OCI-LY3 (cell line): Measurements from ENCODE around the gene STK32A.

Experiments used
- H2AFZ ChIP-seq: fragments of 200-600, 300-600 bp; shearing (Covaris generic); 2 replicates; pipeline ENCODE4 v1.6.0; 2014; ENCODE audit warnings: antibody characterized with exemption, low read depth, low read length
- H3K27ac ChIP-seq: fragments of 200-600, 300-600 bp; sonication (generic); 2 replicates; pipeline ENCODE4 v1.5.1; 2014; ENCODE audit warnings: mild to moderate bottlenecking, low read length, moderate library complexity, mixed read lengths
- H3K27me3 ChIP-seq: fragments of 200-600, 300-600 bp; sonication (generic); 2 replicates; pipeline ENCODE4 v1.6.1; 2014; ENCODE audit warnings: low read depth, low read length, mixed read lengths
- H3K36me3 ChIP-seq: fragments of 200-600, 300-600 bp; sonication (generic); replicated peaks from 2 replicates; pipeline ENCODE3; 2014; ENCODE audit warnings: low read depth, low read length, mixed read lengths
- H3K4me1 ChIP-seq: fragments of 300-600, 200-600 bp; sonication (generic); 2 replicates; pipeline ENCODE4 v1.6.1; 2014; ENCODE audit warnings: low read length, mixed read lengths
- H3K4me2 ChIP-seq: fragments of 200-600, 300-600 bp; sonication (generic); 2 replicates; pipeline ENCODE4 v1.6.1; 2014; ENCODE audit warnings: low read length, mixed read lengths
- H3K4me3 ChIP-seq: fragments of 300-600, 200-600 bp; sonication (generic); 2 replicates; pipeline ENCODE4 v1.5.1; 2014; ENCODE audit warnings: antibody characterized with exemption, mild to moderate bottlenecking, low read length, moderate library complexity
- H3K79me2 ChIP-seq: fragments of 300-600, 200-600 bp; shearing (Covaris generic); 2 replicates; pipeline ENCODE4 v1.6.1; 2014; ENCODE audit warnings: mild to moderate bottlenecking, low read length, mixed read lengths
- H3K9ac ChIP-seq: fragments of 300-600, 200-600 bp; shearing (Covaris generic); 2 replicates; pipeline ENCODE4 v1.6.0; 2014; ENCODE audit warnings: mild to moderate bottlenecking, low read length, moderate library complexity
- H3K9me3 ChIP-seq: fragments of 200-600, 300-600 bp; shearing (Covaris generic); 2 replicates; pipeline ENCODE4 v1.6.1; 2014; ENCODE audit warnings: low read length, mixed read lengths; ENCODE audit not compliant: insufficient read depth
- H4K20me1 ChIP-seq: fragments of 200-600, 300-600 bp; sonication (generic); 2 replicates; pipeline ENCODE4 v1.6.1; 2016; ENCODE audit warnings: low read length, mixed read lengths; ENCODE audit not compliant: insufficient read depth
- CTCF ChIP-seq: fragments of 200-600, 300-600 bp; sonication (generic); IDR thresholded peaks from 2 replicates; pipeline ENCODE4 v1.5.1; 2014; ENCODE audit warnings: antibody characterized with exemption, low read length, low read depth
- EZH2phosphoT487 ChIP-seq: fragments of 200-600 bp; shearing (Covaris generic); IDR thresholded peaks from 2 replicates; pipeline ENCODE4 v1.6.1; 2018; ENCODE audit warnings: antibody characterized with exemption, mixed run types, low read depth

The STK32A gene

GRCh38 chr5:147390654-147391225 lies 155.9 kb downstream of the STK32A start:
- no peak overlapping the region for H3K4me2 ChIP-seq
- H3K36me3 ChIP-seq: no peaks in the 10 kb centered on the region
- no peaks in the 10 kb centered on the region for H3K9me3 ChIP-seq
- no peak overlapping the region for H3K9ac ChIP-seq
- no peaks in the 10 kb centered on the region; the same call in 1 of the 2 replicates for H3K27me3 ChIP-seq
- H3K27ac ChIP-seq: no peak overlapping the region
- H4K20me1 ChIP-seq: no peaks in the 10 kb centered on the region
- no peaks in the 10 kb centered on the region for H3K79me2 ChIP-seq
- H3K4me3 ChIP-seq: no peak overlapping the region
- H3K4me1 ChIP-seq: no peaks in the 10 kb centered on the region
- no peak overlapping the region for H2AFZ ChIP-seq
- TF ChIP-seq CTCF (no peak), EZH2phosphoT487 (no peak)

- H3K4me2 ChIP-seq: no peak overlapping the region
- H2AFZ ChIP-seq: no peak overlapping the region
- no peak overlapping the region for H3K4me3 ChIP-seq
- TF ChIP-seq EZH2phosphoT487 (no peak), CTCF (peak; percentile 41)
- no peaks in the 10 kb centered on the region for H3K9me3 ChIP-seq
- H3K4me1 ChIP-seq: no peaks in the 10 kb centered on the region
- H3K27me3 ChIP-seq: no peaks in the 10 kb centered on the region; the same call in 1 of the 2 replicates
- H3K79me2 ChIP-seq: no peaks in the 10 kb centered on the region
- H3K27ac ChIP-seq: no peak overlapping the region
- H4K20me1 ChIP-seq: no peaks in the 10 kb centered on the region
- no peak overlapping the region for H3K9ac ChIP-seq
- no peaks in the 10 kb centered on the region for H3K36me3 ChIP-seq
These were observed 157.0 kb downstream of the STK32A start for GRCh38 chr5:147391781-147392180.

GRCh38 chr5:147393874-147394672 lies 159.2 kb downstream of the STK32A start:
- Histone ChIP-seq H3K79me2 (no peaks in the 10 kb centered on the region), H3K4me2 (no peak overlapping the region), H3K9ac (no peak overlapping the region), H3K4me1 (no peaks in the 10 kb centered on the region), H3K27me3 (no peaks in the 10 kb centered on the region; the same call in 1 of the 2 replicates), H3K27ac (no peak overlapping the region), H3K36me3 (no peaks in the 10 kb centered on the region), H2AFZ (no peak overlapping the region), H3K4me3 (no peak overlapping the region), H4K20me1 (no peaks in the 10 kb centered on the region), H3K9me3 (no peaks in the 10 kb centered on the region)
- TF ChIP-seq CTCF: no peak
- no peak for TF ChIP-seq EZH2phosphoT487

GRCh38 chr5:147396070-147396823 lies 161.4 kb downstream of the STK32A start:
- H3K4me1 ChIP-seq: no peaks in the 10 kb centered on the region
- H3K79me2 ChIP-seq: no peaks in the 10 kb centered on the region
- no peak overlapping the region for H3K4me2 ChIP-seq
- H3K9ac ChIP-seq: no peak overlapping the region
- H3K4me3 ChIP-seq: no peak overlapping the region
- H3K9me3 ChIP-seq: no peaks in the 10 kb centered on the region
- H4K20me1 ChIP-seq: no peaks in the 10 kb centered on the region
- H2AFZ ChIP-seq: no peak overlapping the region
- H3K27me3 ChIP-seq: no peaks in the 10 kb centered on the region
- no peaks in the 10 kb centered on the region for H3K36me3 ChIP-seq
- no peak overlapping the region for H3K27ac ChIP-seq
- TF ChIP-seq CTCF (no peak), EZH2phosphoT487 (no peak)
